NCI-H345 (cell line): ENCODE data around the gene CFAP251.
"Not testable (repeated sequence)": the region's sequence is repeated elsewhere in the genome, so short reads cannot be mapped to it uniquely, and the experiment has no call there.

Experiments
- DNase-seq: peaks from one replicate; lab custom pipeline; 2025; lab: John Stamatoyannopoulos, UW

CFAP251 gene, protein sequence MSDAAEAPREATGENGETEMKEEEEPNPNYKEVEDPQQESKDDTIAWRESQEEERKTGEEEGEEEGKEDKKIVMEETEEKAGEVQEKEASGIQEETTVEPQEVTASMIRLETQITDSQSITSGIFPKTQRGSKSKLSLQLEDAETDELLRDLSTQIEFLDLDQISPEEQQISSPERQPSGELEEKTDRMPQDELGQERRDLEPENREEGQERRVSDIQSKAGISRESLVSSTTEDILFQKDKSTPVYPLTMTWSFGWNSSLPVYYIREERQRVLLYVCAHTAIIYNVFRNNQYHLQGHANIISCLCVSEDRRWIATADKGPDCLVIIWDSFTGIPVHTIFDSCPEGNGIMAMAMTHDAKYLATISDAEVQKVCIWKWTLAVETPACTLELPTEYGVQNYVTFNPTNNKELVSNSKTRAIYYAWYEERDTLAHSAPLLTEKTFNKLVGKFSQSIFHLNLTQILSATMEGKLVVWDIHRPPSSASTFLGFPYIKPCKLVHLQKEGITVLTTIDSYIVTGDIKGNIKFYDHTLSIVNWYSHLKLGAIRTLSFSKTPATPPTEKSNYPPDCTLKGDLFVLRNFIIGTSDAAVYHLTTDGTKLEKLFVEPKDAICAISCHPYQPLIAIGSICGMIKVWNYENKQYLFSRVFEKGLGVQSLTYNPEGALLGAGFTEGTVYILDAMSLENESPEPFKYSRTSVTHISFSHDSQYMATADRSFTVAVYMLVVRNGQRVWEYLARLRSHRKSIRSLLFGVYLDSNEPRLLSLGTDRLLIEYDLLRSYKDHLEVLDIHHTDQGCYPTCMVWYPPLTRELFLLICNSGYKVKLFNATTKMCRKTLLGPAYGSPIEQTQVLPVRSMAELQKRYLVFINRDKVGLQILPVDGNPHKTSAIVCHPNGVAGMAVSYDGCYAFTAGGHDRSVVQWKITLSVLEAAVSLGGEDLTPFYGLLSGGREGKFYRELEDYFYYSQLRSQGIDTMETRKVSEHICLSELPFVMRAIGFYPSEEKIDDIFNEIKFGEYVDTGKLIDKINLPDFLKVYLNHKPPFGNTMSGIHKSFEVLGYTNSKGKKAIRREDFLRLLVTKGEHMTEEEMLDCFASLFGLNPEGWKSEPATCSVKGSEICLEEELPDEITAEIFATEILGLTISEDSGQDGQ

DNA sequence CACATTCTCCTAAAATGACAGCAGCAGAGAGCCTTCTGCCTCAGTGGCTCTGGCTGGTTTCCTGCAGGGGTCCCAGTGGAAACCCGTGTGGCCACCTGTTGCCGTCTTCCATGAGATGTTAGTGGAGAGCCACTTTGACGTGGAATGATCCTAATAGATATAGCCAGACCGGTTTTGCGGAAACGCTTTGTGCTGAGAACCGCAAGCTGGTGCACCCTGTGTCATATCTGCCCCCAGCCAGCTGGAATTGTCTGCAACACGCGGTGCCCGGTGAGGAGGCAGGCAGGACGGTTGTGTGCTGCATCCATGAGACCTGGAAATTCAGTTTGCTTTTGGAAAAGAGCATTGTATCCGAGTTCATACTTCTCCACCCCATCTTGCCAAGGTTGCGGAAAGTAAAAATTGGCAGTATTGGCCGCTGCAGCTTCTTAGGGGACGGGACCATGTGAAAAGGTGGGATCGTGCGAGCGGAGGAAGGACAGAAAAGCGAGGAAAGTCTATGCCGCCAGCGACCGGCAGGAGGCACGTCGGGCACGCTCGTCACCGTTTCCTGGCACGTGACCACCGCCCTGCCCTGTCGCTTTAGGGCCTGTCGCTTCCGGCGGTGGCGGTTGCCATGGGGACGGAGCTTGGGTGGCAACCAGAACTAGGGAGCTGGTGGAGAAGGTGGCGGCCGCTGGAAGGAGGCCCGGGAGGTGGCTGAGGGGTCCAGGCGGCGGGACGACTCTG lies at the start of gene CFAP251:
Gene CFAP251, plus strand, starts transcription at position 643 of the 729 bp plus-strand sequence. CDS start 2,714 bp downstream, outside the sequence.
- DNase-seq = peak; percentile 98

DNA sequence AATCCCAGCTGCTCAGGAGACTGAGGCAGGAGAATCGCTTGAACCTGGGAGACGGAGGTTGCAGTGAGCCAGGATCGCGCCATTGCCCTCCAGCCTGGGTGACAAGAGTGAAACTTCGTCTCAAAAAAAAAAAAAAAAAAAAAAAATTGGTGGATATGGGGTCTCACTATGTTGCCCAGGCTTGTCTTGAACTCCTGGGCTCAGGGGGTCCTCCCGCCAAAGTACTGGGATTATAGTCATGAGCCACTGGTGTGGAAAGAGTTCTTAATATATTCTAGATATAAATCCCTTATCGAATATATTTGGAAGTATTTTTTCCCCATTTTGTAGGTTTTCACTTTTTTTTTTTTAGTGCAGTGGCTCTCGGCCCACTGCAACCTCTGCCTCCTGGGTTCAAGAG lies 49.2 kb upstream of the CFAP251 start:
- DNase-seq = not testable (repeated sequence)

DNA sequence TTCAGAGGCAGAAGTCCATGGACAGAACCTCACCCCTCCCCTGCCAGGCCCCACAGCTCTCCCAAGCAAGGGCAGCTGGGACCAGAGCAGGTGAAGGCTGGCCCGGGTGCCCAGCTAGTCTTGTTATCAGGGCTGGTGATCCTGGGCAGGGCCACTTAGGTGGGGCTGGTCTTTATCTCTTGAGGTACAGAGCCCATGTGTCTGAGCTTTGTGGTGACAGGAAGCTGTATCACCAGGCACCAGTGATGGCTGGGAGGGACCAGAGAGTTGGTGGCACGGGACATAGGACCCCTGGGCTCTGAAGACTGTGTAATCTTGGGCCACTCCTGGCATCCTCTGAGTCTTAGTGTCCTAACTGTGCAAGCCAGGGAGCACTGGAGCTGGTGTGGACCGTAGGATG lies 46.9 kb upstream of the CFAP251 start:
- no peak for DNase-seq

DNA sequence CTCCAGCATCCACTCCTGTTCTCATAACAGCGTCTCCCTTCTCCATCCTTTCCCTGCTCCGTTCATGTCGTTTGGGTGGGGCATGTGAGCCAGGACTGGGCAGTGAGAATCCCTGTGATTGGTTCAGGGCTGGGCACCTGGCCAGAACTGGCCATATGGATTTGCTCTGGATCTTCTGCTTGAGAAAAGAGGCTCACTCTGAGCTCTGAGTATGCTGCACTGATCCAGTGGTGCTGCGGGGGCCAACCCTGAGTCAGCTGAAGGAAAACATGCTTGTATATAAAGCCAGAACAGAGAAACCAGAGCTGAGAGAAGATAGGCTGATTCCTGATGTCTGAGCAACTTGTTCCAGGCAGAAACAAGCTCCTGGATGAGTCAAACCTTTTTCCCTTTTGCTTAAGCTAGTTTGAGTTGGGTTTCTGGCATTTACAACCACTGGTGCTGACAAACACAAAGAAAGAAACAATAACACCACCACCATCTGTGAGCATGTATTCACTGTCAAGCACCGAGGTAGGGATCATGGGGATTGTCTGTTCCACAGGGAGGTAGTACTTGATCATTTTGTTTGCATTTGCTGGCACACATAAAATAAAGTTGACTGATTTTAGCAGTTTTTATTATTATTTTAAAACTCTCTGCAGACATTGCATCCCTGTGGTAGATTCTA lies 45.7 kb upstream of the CFAP251 start:
- DNase-seq = peak; percentile 25

DNA sequence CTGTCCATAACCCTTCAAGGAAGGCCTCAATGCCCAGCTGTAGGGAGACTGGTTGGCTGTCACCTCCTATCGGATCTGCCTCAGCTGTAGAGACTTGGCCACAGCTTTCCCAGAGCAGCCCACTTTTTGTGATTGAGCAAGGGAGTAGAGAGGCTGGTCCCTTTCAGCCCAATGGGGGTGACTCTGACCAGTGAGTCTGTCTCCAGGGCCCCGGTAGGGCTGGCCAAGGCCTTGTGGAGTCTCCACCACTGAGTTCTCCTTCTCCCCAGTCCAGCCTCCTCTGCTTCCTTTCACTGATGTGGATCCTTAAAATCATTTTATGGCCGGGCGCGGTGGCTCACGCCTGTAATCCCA lies 45.2 kb upstream of the CFAP251 start:
- no peak for DNase-seq

DNA sequence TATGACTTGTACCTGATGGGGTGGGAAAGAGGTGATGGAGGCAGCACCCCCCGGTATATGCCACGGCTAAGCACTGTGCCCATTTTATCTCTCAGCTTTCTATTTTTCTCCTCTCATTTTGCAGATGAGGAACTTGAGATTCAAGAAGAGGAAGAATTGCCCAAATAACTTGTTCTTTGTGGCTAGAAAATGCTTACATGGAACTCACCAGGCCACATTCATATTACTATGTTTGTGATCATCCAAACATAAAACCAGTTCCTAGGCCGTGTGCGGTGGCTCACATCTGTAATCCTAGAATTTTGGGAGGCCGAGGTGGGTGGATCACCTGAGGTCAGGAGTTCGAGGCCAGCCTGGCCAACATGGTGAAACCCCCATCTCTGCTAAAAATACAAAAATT lies 44.3 kb upstream of the CFAP251 start:
- DNase-seq = no peak

DNA sequence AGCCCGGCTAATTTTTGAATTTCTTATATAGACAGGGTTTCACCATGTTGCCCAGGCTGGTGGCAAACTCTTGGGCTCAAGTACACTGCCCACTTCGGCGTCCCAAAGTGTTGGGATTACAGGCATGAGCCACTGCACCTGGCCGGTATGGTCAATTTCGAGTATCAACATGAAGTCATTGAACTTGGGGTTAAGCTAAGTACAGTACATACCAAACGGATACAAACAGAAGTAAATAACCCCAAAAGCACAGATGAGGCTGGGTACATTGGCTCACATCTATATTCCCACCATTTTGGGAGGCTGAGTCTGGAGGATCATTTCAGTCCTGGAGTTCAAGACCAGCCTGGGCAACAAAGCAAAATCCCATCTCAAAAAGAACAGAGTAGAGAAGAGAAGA lies 42.8 kb upstream of the CFAP251 start:
- DNase-seq = no peak

DNA sequence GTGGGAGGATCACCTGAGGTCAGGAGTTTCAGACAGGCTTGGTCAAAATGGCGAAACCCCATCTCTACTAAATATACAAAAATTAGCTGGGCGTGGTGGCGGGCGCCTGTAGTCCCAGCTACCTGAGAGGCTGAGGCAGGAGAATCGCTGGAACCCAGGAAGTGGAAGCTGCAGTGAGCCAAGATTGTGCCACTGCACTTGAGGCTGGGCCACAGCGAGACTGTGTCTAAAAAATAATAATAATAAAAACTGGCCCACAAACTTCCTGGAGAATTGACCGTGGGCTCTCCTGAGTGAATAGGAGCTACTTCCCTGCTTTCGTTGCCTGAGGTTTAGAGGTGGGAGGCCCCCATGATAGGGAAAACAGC lies 42.3 kb upstream of the CFAP251 start:
- DNase-seq = not testable (repeated sequence)

DNA sequence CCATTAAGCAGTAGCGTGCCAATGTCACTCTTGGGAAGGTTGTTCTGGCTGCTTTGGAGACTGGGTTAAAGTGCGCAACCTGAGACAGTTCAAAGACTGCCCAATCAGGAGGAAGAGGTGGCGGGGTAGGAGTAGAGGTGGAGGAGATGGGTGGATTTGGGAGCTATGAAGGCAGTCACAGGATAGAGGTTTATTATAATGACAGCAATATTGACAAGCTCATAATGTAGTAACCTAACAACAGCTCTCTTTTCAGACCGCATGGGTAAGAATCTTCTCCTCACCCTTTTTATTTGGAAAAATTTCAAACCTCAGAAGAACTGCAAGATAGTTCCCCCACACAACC lies 35.1 kb upstream of the CFAP251 start:
- DNase-seq = no peak

DNA sequence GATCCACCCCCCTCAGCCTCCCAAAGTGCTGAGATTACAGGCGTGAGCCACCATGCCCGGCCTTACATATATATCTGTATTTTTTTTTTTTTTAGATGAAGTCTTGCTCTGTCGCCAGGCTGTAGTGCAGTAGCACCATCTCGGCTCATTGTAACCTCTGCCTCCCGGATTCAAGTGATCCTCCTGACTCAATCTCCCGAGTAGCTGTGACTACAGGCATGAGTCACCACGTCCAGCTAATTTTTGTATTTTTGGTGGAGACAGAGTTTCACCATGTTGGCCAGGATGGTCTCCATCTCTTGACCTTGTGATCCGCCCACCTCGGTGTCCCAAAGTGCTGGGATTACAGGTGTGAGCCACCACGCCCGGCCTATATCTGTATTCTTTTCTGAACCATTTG lies 33.3 kb upstream of the CFAP251 start:
- not testable (repeated sequence) for DNase-seq

DNA sequence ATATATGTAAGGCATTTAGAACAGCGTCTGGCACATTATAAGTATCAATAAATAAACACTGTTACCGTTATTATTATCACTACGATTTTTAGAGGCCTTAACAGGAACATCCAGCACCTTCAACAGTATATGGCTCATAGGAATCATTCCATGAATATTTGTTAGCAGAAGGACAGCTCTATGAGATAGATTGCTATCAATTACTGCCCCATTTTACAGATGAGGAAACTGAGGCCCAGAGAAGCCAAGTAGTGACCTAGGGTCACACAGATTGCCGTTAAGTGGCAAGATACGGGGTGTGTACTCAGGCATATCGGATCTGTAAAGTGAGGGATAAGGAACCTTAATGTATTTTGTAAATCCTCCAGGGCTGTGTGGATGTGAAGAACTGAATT lies 30.3 kb upstream of the CFAP251 start:
- no peak for DNase-seq

DNA sequence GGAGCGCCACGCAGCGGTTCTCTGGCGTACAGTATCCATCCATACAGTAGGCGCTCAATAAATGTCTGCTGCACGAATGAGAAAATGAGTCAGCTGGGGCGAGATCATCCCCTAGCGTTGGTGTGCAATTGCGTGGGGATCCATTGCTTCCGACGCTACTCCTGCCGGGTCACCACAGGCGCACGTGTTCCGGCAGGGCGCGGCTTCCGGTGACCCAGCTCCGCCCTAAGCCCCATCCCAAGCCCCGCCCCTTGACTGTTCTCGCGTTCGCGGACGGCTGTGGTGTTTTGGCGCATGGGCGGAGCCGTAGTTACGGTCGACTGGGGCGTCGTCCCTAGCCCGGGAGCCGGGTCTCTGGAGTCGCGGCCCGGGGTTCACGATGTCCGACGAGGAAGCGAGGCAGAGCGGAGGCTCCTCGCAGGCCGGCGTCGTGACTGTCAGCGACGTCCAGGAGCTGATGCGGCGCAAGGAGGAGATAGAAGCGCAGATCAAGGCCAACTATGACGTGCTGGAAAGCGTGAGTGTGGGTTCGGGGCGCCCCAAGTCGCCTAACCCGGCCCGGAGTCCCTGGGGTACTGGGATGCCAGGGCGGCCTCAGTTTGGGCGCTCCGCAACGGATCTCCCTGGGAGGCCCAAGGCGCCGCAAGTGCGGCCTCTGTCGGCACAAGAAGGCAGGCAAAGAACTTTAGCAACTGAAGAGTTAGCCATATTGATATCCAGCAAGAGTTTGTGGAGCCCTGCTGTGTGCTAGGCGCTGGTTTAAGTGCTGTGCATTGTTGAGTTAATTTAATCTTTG lies 29.7 kb upstream of the CFAP251 start, which contains the start of gene PSMD9:
Gene PSMD9, plus strand, starts transcription at position 313 of the 796 bp plus-strand sequence. Its CDS starts 67 bp downstream, at position 380.
- peak; percentile 98 for DNase-seq

DNA sequence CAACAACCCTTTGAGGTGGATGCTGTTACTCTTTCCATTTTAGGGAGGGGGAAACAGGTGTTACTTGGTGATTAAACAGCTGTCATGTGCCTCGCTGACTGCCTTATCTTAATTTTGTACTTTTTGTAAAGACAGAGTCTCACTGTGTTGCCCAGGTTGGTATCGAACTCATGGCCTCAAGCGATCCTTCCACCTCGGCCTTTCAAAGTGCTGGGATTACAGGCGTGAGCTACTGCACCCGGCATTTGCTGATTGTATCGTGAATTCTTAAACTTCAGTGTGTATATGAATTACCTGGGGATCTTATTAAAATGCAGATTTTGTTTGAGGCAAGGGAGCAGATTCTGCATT lies 29.1 kb upstream of the CFAP251 start:
- no peak for DNase-seq

DNA sequence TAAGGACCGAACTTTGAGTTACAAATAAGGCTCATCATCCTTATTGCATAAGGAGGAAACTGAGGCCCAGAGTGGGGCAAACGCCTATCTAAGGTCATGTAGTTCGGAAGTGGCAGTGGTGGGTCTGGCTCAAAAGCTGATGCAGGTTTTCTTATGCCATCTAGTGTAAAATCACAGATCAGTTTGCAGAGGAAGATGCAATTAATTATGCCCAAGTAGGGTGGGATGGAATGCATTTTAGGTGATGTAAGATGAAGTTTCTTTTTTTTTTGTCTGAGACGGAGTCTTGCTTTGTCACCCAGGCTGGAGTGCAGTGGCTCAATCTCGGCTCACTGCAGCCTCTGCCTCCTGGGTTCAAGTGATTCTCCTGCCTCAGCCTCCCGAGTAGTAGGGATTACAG lies 28.7 kb upstream of the CFAP251 start:
- not testable (repeated sequence) for DNase-seq

DNA sequence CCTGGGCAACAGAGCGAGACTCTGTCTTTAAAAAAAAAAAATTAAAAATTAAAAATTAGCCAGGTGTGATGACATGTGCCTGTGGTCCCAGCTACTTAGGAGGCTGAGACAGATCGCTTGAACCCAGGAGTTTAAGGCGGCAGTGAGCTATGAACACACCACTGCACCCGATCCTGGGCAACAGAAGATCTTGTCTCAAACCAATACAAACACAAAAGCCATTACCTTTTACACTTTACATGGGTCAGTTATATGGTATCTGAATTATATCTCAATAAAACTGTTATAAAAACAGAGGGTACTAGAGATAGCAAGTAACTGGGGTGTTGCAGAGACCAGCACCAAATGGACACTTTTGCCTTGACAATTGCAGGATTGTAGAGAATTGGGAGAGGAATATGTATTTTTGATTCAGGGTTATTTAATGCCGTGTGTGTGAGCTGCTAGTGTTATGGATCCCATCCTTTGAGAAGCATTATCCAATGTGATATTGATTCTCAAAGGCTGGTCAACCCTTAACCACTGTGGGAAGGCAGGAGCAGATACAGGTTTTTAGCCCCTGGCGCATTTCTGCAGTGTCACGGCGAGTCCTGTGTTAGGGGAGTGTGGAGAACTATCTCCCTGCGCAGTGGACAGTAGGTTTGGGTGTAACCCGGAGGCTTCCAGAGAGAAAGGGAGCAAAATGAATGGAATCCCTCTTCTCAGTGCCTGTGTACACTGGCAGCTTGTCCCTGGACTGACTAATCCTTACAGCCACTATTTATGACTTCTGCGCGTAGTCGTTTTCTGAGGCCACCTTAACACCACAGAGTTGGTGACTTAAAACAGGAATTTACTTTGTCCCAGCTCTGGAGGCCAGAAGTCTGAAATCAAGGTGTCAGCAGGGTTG lies 25.5 kb upstream of the CFAP251 start:
- no peak for DNase-seq

DNA sequence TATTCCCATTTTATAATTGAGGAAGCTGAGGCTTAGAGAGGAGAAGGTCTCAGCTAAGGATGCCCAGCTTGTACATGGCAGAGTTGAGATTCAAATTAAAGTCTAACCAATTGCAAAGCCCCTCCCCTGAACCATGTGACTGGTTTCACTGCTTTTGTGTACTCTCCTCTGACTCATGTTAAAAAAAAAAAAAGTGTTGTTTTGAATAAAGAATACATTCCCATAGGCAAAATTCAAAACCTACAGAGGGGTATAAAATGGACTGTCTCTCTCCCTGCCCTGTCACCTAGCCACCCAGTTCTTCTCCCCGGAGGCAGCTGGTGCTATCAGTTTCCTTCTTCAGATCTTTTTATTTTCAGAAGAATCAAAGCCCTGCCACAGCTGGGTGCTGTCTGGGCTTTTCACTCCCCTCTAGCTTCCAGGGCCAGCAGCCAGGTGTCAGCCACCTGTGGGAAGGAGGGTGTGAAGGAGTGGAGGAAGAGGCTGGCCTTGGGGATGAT lies 24.4 kb upstream of the CFAP251 start:
- peak; percentile 22 for DNase-seq

DNA sequence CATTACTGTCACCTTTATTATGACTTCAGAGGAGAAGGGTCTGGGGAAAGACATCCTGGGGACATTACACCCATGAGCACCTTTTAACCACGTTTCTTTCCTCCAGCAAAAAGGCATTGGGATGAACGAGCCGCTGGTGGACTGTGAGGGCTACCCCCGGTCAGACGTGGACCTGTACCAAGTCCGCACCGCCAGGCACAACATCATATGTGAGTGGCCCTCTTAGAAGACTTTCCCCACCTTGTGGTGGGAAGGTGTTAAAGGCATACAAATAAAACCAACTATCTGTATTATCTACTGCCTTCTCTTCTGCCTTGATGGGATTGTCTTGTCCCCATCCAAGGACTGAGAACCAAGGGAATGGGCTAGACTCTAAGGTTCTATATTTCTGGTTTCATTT lies 23.8 kb upstream of the CFAP251 start:
- DNase-seq = peak; percentile 1

DNA sequence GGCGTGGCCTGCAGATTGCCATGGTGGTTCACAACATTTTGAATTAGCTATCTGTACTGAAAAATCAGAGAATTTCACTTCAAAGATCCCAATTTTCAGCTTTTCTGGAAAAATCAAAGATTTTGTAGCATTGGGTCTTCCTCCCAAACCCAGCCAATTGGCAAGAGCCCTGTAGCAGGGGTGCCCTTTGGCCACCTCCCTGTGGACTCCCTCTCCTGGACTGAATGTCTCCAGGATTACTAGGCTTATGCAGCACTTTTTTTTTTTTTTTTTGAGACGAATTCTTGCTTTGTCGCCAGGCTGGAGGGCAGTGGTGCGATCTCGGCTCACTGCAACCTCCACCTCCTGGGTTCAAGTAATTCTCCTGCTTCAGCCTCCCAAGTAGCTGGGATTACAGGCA lies 20.1 kb upstream of the CFAP251 start:
- DNase-seq = no peak

DNA sequence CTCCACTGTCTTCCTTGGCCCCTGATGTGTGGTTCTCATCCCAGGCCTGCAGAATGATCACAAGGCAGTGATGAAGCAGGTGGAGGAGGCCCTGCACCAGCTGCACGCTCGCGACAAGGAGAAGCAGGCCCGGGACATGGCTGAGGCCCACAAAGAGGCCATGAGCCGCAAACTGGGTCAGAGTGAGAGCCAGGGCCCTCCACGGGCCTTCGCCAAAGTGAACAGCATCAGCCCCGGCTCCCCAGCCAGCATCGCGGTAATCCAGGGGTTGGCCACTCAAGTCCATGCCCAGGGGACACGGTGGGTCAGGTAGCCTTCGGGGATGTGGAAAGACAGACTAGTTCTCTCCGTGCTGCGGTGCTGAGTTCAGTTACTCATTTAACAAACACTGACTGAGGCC lies 18.8 kb upstream of the CFAP251 start:
- no peak for DNase-seq
